ENCODE measurements around the gene SFTPB.

DNA sequence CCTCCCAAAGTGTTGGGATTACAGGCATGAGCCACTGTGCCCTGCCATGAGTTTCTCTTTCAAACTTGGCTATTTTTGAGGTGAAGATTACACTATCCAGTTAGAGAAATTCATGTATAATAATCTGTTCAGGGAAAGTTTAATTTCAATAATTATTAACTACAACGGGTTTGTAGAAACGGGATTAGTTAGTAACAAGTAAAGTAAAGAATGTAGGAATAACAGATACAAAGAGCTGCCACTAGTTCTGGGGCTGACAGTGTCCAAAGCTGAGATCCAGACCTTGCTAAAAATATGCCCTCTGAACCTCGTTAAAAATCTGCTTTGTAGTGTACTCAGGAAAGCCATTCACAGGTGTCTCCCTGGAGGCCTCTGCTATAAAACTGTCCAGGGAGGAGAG, 16.9 kb downstream of the SFTPB start:
- TF ChIP-seq, protein P1, sequence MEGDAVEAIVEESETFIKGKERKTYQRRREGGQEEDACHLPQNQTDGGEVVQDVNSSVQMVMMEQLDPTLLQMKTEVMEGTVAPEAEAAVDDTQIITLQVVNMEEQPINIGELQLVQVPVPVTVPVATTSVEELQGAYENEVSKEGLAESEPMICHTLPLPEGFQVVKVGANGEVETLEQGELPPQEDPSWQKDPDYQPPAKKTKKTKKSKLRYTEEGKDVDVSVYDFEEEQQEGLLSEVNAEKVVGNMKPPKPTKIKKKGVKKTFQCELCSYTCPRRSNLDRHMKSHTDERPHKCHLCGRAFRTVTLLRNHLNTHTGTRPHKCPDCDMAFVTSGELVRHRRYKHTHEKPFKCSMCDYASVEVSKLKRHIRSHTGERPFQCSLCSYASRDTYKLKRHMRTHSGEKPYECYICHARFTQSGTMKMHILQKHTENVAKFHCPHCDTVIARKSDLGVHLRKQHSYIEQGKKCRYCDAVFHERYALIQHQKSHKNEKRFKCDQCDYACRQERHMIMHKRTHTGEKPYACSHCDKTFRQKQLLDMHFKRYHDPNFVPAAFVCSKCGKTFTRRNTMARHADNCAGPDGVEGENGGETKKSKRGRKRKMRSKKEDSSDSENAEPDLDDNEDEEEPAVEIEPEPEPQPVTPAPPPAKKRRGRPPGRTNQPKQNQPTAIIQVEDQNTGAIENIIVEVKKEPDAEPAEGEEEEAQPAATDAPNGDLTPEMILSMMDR (conservative IDR thresholded peaks at IDR 0.05): no peak
- no peak for TF ChIP-seq EZH2 (IDR thresholded peaks at IDR 0.05; ENCODE audit: low read depth)

Measured in PC-9 (cell line).